KBM-7 (cell line): Measurements from ENCODE around the gene RCOR1.
A peak's percentile ranks its signal among the peaks of the same experiment; 100 is the strongest.

Experiments
- DNase-seq: peaks from one replicate; pipeline ENCODE4 v3.0.0-alpha.2; 2015
- in situ Hi-C: fragments of 300-500 bp; cut with MboI; formaldehyde crosslinking; loops from 2 replicates; pipeline ENCODE4 v1.14.3; 2020; ENCODE audit warnings: low sequenced_read_pairs, low pct_unique_long_range_greater_than_20kb, mixed read lengths

The RCOR1 gene

DNA sequence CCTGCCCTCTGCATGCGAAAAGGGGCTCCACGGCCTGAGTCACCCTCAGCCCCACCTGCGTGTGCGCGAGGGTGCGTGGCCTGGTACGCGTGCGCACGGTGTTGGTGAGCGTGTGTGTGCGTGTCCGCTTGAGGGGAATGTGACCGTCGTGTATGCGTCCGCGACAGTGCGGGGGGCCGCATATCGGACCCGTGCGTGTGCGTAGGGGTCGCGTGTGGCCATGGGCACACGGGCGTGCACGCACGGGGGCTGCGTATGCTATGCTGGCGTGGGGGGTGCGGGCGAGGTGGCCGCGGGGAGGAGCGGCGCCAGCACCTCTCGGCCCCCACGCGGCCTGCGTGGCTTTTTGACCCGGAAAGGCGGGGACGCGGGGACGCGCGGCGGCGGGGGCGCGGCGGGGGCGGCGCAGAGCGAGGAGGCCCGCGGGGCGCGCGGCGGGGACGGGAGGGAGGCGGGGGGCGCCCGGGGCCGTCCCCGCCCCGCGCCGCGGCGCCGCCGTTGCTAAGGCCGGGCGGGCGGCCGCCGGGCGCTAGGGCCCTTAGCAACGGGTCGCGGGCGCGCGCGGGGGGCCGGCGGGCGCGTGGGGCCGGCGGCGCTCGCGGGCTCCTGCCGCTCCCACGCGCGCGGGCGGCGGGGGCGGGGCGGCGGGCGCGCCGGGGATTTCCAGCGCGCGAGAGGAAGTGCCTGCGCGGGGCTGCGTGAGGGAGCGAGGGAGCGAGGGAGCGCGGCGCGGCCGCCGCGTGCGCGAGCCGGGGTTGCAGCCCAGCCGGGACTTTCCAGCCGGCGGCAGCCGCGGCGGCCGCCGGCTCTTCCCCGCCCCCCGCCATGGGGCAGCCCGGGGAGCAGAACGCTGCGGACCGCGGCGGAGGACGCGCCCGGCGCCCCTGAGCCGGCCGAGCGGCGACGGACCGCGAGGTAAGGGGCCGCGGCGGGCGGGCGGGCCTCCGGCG lies 184.6 kb downstream of the RCOR1 start, which contains the start of gene TRAF3:
Gene TRAF3, plus strand, starts transcription at position 689 of the 950 bp plus-strand sequence. CDS start 92,753 bp downstream, outside the sequence.
- peak; percentile 44 for DNase-seq
- in situ Hi-C loops, result no loop called here

DNA sequence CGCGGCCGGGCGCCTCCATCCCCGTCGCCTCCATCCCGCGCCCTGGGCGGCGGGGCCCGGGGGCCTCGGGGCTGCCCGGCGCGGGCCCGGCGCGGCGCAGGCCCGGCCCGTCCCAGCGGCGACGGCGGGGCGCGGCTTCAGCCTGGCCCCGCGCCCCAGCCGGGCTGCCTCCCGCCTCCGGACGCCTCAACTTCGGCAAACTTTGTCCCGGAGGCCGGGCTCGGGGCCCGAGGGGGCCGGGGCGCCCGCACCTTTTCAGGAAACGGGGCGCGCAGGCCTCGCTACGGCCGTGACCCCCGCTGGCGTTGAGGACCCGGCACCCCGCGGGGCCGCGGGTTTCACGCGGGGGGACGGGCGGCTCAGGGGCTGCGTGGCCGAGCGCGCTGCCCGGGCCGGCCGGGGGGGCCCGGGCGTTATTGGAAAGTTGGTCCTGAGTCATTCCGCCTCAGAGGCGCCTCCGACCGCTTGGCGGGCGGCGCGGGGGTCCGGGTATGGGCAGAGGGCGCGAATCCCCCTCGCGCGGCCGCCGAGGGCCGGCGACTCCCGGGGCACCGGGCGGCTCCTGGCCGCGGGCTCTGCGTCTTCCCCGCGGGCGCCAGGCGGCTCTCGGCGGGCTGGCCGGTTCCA lies 185.4 kb downstream of the RCOR1 start:
- no peak for DNase-seq
- in situ Hi-C loops, result no loop called here

DNA sequence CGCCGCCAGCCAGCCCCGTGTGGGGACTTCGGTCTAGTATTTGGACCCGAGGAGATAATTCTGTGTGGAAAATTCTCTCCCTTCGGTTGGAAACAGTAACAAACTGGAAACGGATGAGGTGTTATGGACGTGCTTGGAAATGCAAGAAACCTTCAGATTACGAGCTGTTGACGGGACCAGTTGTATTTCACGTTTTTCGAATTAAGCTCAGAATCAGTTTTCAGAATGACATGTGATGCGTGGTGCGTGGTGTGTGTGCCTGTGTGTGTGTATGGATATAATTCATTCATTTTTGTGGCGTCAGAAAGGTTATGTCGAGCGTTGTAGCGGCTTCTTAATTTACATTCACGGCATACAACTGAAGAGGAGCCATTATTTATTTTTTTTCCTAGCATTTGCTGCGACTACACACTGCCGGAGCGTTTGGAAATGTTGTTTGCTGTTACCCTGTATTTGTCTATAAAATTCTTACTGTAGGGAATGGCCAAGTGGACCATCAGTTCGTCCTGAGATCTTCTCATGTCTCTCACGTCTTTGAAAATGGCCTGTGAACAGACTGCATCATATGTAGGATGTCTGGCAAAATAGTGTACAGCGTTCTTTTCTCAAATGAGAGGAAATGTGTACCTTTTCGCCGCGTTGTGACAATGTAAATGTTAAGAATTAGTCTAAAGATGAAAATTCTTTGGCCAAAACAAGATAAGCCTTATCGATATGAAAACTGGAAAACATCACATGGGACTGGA lies 186.1 kb downstream of the RCOR1 start:
- in situ Hi-C loops, result no loop called here
- DNase-seq, result peak; percentile 26

DNA sequence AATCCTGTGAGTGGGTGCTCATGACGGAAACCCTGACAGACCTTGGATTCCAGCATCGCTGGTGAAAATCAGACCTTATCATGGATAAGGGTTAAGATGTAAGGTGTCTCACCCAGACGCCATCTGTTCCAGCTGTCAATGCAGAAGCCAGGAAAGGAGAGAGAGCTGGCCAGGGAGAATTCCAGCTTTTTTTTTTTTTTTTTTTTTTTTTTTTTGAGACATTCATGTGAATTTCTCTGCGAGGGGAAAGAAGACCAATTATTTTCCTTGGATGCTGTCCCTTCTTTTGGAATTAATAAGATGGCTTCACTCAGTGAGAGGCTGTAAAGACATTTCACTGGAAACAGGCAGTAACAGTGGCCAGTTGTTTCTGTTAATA lies 186.6 kb downstream of the RCOR1 start:
- in situ Hi-C loops, result no loop called here
- DNase-seq, result no peak

DNA sequence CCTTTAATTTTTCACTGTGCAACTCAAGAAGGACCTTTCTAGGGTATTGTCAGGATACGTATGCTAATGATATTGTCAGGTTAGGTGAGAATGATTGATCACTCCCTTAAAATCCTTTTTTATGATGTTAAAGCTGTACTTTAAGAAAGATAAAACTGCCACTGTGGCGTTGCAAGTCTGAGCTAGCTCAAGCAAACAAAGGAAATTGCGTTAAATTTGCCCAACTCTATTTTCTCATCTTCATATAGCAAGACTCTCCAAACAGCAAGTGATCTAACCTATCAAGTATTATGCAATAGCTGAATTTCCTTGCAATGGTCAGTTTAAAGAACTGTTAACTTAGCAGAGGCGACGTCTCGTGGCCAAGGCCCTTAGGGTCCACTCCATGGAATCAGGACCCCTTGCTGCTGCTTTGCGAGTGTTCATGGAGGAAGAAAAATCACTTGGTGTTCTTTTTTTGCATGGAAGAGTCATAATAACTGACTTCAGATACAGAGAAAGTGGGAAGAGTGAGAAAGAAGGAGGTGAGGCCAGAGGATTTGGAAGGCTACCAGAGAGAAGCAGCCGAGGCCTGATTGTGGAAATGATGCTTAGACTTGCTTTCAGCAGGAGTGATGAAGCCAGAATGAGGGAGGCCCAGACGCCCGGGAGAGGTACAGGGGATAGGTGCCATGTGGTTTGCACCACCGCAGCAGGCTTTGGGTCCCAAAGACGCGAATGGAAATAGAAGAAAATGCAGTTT lies 187.3 kb downstream of the RCOR1 start:
- in situ Hi-C loops, result no loop called here
- no peak for DNase-seq
